ENCODE results near the gene FAM169A. TPM values are rescaled to one million over a fixed set of nuclear protein-coding genes. Genes with fewer than 3 reads are reported as not detected.
"Not testable (repeated sequence)": the region's sequence is repeated elsewhere in the genome, so short reads cannot be mapped to it uniquely, and the experiment has no call there.

The FAM169A gene
- total RNA-seq, 3 donors from 2014 or later, result 2.7 to 4.1 (median 2.9) TPM

DNA sequence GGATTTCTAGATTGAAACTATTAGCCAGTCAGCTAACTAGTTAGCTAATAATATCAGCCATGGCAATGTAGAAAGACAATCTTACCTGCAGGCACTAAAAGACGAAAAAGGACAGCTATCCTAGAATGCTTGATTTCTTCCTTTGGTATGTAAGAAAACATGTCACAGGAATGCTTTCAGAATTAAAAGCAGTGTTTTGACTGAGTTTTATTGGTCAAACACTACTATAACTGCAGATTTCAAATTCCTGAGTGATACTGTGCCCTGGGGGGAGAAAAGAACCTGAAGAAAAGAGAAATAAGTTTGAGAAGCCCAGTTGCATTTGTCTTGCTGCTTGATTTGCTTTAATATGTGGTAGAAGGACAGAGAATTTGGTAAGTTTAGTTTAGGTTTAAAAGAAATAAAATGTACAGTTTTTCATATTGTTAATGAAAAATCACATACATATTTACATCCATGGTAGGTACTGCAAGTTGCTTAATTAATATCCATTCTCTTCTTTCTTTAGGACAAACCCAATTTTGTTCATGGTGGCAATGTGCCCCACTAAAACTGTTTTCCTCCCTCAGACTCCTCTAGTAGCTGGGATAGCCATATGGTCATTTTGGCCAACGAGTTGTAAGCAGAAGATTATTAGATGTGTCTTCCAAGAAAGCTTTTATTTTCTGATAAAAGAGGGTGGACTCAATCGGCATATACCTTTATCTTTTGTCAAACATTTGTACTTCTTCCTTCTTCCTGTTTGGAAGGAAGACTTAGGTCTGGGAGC, 4.3 kb upstream of the FAM169A start:
- Histone ChIP-seq H3K4me3 (no peak overlapping the region), H3K36me3 (ENCODE audit: low read depth) (no peaks in the 10 kb centered on the region), H3K4me1 (ENCODE audit: low read depth) (peaks cover 6% of the 10 kb centered on the region), H3K9me3 (no peaks in the 10 kb centered on the region)
- no peak for DNase-seq
- intact Hi-C loops (cut with DNase I, micrococcal nuclease), result no loop called here
- TF ChIP-seq, protein P1, sequence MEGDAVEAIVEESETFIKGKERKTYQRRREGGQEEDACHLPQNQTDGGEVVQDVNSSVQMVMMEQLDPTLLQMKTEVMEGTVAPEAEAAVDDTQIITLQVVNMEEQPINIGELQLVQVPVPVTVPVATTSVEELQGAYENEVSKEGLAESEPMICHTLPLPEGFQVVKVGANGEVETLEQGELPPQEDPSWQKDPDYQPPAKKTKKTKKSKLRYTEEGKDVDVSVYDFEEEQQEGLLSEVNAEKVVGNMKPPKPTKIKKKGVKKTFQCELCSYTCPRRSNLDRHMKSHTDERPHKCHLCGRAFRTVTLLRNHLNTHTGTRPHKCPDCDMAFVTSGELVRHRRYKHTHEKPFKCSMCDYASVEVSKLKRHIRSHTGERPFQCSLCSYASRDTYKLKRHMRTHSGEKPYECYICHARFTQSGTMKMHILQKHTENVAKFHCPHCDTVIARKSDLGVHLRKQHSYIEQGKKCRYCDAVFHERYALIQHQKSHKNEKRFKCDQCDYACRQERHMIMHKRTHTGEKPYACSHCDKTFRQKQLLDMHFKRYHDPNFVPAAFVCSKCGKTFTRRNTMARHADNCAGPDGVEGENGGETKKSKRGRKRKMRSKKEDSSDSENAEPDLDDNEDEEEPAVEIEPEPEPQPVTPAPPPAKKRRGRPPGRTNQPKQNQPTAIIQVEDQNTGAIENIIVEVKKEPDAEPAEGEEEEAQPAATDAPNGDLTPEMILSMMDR (IDR thresholded peaks at IDR 0.05), result no peak
- ATAC-seq, result no peak

- ATAC-seq; DNase-seq; intact Hi-C loops (cut with DNase I, micrococcal nuclease); H3K36me3 ChIP-seq (ENCODE audit: low read depth); H3K4me3 ChIP-seq; H3K9me3 ChIP-seq: not testable (repeated sequence)
- H3K4me1 ChIP-seq (ENCODE audit: low read depth), result peaks cover 14% of the 10 kb centered on the region
Observed at GRCh38 chr5:74869414-74869813, 3.2 kb upstream of the FAM169A start.

DNA sequence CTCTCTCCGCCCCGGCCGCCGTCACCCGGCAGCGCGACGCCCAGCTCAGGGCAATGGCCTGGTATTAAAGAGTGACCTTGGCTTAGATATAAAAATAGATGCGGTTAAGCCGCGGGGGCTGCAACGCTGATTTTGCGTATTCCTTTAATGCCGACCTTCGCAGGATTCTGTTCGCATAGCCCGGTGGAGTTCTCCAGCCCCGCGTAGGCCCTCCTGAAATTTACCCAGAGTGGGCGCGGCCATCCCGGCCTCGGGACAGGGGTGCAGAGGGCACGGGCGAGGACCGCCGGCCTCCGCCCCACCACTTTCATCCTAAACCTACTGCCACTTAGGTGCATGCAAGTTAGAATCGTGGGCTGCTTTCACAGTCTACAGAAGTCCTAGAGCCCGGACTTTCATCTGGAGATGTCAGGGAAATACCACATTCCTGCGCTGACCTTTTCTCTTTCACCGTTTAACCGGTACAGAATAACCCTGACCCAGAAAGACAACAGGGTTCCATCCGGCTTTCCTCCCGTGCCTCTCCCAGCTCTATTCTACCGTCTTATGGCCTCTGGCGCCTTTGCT, 492 bp upstream of the FAM169A start:
- peak overlapping the region; percentile 33 for H3K4me3 ChIP-seq
- H3K36me3 ChIP-seq (ENCODE audit: low read depth), result no peaks in the 10 kb centered on the region
- ATAC-seq (peak; percentile 23), DNase-seq (peak in 2 of 3 donors; percentile 10 to 46)
- TF ChIP-seq, protein P1 (IDR thresholded peaks at IDR 0.05), result no peak
- H3K4me1 ChIP-seq (ENCODE audit: low read depth), result peaks cover 14% of the 10 kb centered on the region
- intact Hi-C loops (cut with DNase I, micrococcal nuclease), result no loop called here
- H3K9me3 ChIP-seq, result no peaks in the 10 kb centered on the region

GRCh38 chr5:74865256-74865803, 857 bp downstream of the FAM169A start:
- Histone ChIP-seq H3K36me3 (ENCODE audit: low read depth) (no peaks in the 10 kb centered on the region), H3K9me3 (no peaks in the 10 kb centered on the region), H3K4me3 (peak overlapping the region; percentile 33), H3K4me1 (ENCODE audit: low read depth) (peaks cover 14% of the 10 kb centered on the region)
- DNase-seq (no peak), ATAC-seq (peak; percentile 26)
- intact Hi-C loops (cut with DNase I, micrococcal nuclease), result no loop called here
- TF ChIP-seq, protein P1 (IDR thresholded peaks at IDR 0.05), result no peak

- no peaks in the 10 kb centered on the region for H3K9me3 ChIP-seq
- ATAC-seq (no peak), DNase-seq (no peak)
- no peaks in the 10 kb centered on the region for H3K36me3 ChIP-seq (ENCODE audit: low read depth)
- TF ChIP-seq, protein P1 (IDR thresholded peaks at IDR 0.05), result no peak
- peaks cover 14% of the 10 kb centered on the region for H3K4me1 ChIP-seq (ENCODE audit: low read depth)
- H3K4me3 ChIP-seq, result no peak overlapping the region
- intact Hi-C loops (cut with DNase I, micrococcal nuclease), result no loop called here
Observed at GRCh38 chr5:74864823-74865222, 1.4 kb downstream of the FAM169A start.

GRCh38 chr5:74863726-74864125, 2.5 kb downstream of the FAM169A start:
- peaks cover 14% of the 10 kb centered on the region for H3K4me1 ChIP-seq (ENCODE audit: low read depth)
- DNase-seq, result no peak
- H3K4me3 ChIP-seq, result no peak overlapping the region
- intact Hi-C loops (cut with DNase I, micrococcal nuclease), result no loop called here
- H3K9me3 ChIP-seq, result no peaks in the 10 kb centered on the region
- no peak for ATAC-seq
- TF ChIP-seq, protein P1 (IDR thresholded peaks at IDR 0.05), result no peak
- no peaks in the 10 kb centered on the region for H3K36me3 ChIP-seq (ENCODE audit: low read depth)
